Ectodermal cell (in vitro differentiated cells): ENCODE data around the gene PTK7.
A peak's percentile ranks its signal among the peaks of the same experiment; 100 is the strongest.

Experiments
- H3K27ac ChIP-seq: 2 replicates; pipeline ENCODE4 v1.7.0; 2013; ENCODE audit warnings: mild to moderate bottlenecking, low read depth, low read length; ENCODE audit not compliant: insufficient read depth, poor library complexity, severe bottlenecking
- H3K27me3 ChIP-seq: 2 replicates; pipeline ENCODE4 v1.7.0; 2013; ENCODE audit warnings: mild to moderate bottlenecking, low read length; ENCODE audit not compliant: insufficient read depth, control insufficient read depth, poor library complexity, severe bottlenecking
- H3K36me3 ChIP-seq: one replicate; pipeline ENCODE4 v1.7.0; 2013; ENCODE audit warnings: low read length; ENCODE audit not compliant: control insufficient read depth, insufficient read depth
- H3K4me1 ChIP-seq: one replicate; pipeline ENCODE4 v1.7.0; 2013; ENCODE audit warnings: low read length; ENCODE audit not compliant: control insufficient read depth, insufficient read depth
- H3K4me3 ChIP-seq: 2 replicates; pipeline ENCODE4 v1.7.0; 2013; ENCODE audit warnings: low read depth, low read length, control low read depth; ENCODE audit not compliant: insufficient read depth
- H3K9me3 ChIP-seq: 2 replicates; pipeline ENCODE4 v1.7.0; 2013; ENCODE audit warnings: mild to moderate bottlenecking, low read length, moderate library complexity; ENCODE audit not compliant: control insufficient read depth
- WGBS, 2 experiments: methylation state at CpG; one replicate each; pipeline ENCODE4 v1.1.7; 2013; ENCODE audit warnings: missing lambda C conversion rate in 2 of 2; 5-methylcytosine and 5-hydroxymethylcytosine counted together

The PTK7 gene

GRCh38 chr6:43120101-43120763 lies 44.1 kb downstream of the PTK7 start:
- no peaks in the 10 kb centered on the region for H3K36me3 ChIP-seq
- no peaks in the 10 kb centered on the region for H3K9me3 ChIP-seq
- peaks cover 20% of the 10 kb centered on the region for H3K4me1 ChIP-seq
- no peaks in the 10 kb centered on the region for H3K27me3 ChIP-seq
- 90 to 92% methylated on average over 9 of the region's 9 CpGs for WGBS, 2 experiments
- no peak overlapping the region for H3K27ac ChIP-seq
- no peak overlapping the region for H3K4me3 ChIP-seq

GRCh38 chr6:43120944-43121913 lies 45.1 kb downstream of the PTK7 start:
- Histone ChIP-seq H3K27me3 (no peaks in the 10 kb centered on the region), H3K4me1 (peaks cover 26% of the 10 kb centered on the region), H3K36me3 (no peaks in the 10 kb centered on the region), H3K4me3 (no peak overlapping the region), H3K27ac (no peak overlapping the region), H3K9me3 (no peaks in the 10 kb centered on the region)
- 85 to 88% methylated on average over 9 of the region's 9 CpGs for WGBS, 2 experiments

DNA sequence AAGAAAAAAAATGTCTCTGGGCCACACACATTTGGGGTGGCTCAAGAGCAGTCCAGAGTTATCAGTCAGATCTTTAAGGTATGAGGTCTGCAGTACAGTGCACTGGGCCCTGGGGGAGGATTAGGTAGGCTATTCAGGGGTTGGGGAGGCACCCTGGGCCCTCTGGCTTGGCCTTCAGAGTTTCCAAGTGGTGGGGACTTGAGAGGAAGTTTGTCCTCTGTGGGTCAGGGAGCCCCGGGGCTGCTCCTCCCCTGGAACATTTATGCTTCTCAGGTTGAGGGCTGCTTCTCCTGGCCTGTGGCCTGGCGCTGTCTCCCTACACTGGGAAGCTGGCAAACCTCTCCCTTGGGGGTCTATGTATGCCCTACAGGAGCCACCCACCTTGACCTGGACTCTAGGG lies 46.0 kb downstream of the PTK7 start:
- no peak overlapping the region for H3K27ac ChIP-seq
- H3K9me3 ChIP-seq, result no peaks in the 10 kb centered on the region
- no peak overlapping the region for H3K4me3 ChIP-seq
- no peaks in the 10 kb centered on the region for H3K27me3 ChIP-seq
- H3K36me3 ChIP-seq, result no peaks in the 10 kb centered on the region
- 89 to 97% methylated on average over 2 of the region's 2 CpGs for WGBS, 2 experiments
- H3K4me1 ChIP-seq, result peaks cover 34% of the 10 kb centered on the region

- WGBS, 2 experiments, result 74 to 76% methylated on average over 25 of the region's 25 CpGs
- Histone ChIP-seq H3K27ac (peak overlapping the region; percentile 17), H3K27me3 (no peaks in the 10 kb centered on the region), H3K4me3 (no peak overlapping the region), H3K36me3 (no peaks in the 10 kb centered on the region), H3K4me1 (peaks cover 34% of the 10 kb centered on the region), H3K9me3 (no peaks in the 10 kb centered on the region)
These were observed 47.6 kb downstream of the PTK7 start for GRCh38 chr6:43123461-43124314.

GRCh38 chr6:43124481-43124880 lies 48.4 kb downstream of the PTK7 start:
- Histone ChIP-seq H3K9me3 (no peaks in the 10 kb centered on the region), H3K36me3 (no peaks in the 10 kb centered on the region), H3K4me1 (peaks cover 34% of the 10 kb centered on the region), H3K27ac (no peak overlapping the region), H3K27me3 (no peaks in the 10 kb centered on the region), H3K4me3 (no peak overlapping the region)
- 95% methylated on average over 6 of the region's 6 CpGs for WGBS, 2 experiments

- Histone ChIP-seq H3K36me3 (no peaks in the 10 kb centered on the region), H3K27ac (no peak overlapping the region), H3K27me3 (no peaks in the 10 kb centered on the region), H3K4me1 (peaks cover 34% of the 10 kb centered on the region), H3K9me3 (no peaks in the 10 kb centered on the region), H3K4me3 (no peak overlapping the region)
- WGBS, 2 experiments, result 80 to 81% methylated on average over 6 of the region's 6 CpGs
These were observed 49.0 kb downstream of the PTK7 start for GRCh38 chr6:43125119-43125518.

DNA sequence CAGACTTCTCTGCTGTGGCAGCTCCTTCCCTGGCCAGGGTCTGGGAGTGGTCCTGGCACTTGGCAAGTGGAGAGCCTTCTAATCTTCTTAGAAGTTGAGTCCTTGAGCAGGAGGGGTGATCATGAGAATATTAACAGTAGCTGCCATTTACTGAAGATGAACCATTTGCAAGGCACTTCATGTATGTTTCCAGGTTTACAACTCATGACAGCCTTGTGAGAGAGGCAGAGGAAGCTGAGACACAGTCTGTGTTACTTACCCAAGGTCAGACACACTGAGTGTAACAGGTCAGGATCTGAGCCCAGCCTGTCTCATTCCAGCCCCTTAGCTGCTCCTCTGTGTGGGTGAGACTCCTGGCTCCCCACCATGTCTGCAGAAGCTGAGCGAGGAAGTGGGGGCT lies 49.4 kb downstream of the PTK7 start:
- H3K4me3 ChIP-seq, result no peak overlapping the region
- H3K36me3 ChIP-seq, result no peaks in the 10 kb centered on the region
- WGBS, 2 experiments, result 94 to 100% methylated on average over 1 of the region's 1 CpG
- peaks cover 30% of the 10 kb centered on the region for H3K4me1 ChIP-seq
- H3K9me3 ChIP-seq, result no peaks in the 10 kb centered on the region
- no peak overlapping the region for H3K27ac ChIP-seq
- no peaks in the 10 kb centered on the region for H3K27me3 ChIP-seq

DNA sequence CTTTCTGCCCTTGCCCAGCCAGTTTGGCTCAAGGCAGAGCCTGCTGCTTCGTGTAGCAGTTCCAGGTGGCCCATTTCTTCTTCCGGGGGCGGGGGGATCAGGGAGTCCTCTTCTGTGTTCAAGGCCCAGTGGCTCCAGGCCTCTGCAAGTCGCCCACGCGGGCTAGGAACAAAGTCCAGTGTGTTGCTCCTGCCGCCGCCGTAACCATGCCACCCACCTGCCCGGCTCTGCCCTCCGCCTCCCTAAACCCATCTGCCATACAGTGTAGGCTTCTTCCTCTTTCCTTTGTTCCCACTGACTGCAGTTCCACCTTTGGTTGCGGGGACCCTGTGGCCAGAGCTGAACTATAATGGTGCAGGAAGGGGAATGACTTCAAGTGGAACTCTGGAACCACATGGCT lies 51.1 kb downstream of the PTK7 start:
- Histone ChIP-seq H3K4me1 (peaks cover 22% of the 10 kb centered on the region), H3K27ac (no peak overlapping the region), H3K4me3 (no peak overlapping the region), H3K27me3 (no peaks in the 10 kb centered on the region), H3K36me3 (peaks cover 2% of the 10 kb centered on the region), H3K9me3 (no peaks in the 10 kb centered on the region)
- WGBS, 2 experiments, result 92 to 93% methylated on average over 12 of the region's 12 CpGs

DNA sequence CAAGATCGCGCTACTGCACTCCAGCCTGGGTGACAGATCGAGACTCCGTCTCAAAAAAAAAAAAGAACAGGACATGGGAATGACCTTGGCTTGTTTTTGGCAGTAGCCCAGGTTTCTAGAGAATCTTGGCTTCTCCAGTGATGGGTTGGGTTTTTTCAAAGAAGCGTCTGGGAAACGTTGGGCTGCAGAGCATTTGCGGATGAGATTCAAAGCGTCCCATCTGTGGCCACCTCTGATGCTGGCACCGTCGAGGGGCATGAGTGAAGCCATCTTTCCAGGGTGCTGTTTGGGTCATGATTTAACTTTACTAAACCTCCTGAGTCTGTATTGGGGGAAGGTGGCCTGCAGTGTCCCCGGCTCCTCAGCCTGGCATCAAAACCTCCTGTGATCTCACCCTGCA lies 51.8 kb downstream of the PTK7 start:
- peaks cover 22% of the 10 kb centered on the region for H3K4me1 ChIP-seq
- H3K27ac ChIP-seq, result no peak overlapping the region
- H3K9me3 ChIP-seq, result no peaks in the 10 kb centered on the region
- peaks cover 8% of the 10 kb centered on the region for H3K36me3 ChIP-seq
- no peaks in the 10 kb centered on the region for H3K27me3 ChIP-seq
- H3K4me3 ChIP-seq, result no peak overlapping the region
- WGBS, 2 experiments, result 90% methylated on average over 11 of the region's 11 CpGs

DNA sequence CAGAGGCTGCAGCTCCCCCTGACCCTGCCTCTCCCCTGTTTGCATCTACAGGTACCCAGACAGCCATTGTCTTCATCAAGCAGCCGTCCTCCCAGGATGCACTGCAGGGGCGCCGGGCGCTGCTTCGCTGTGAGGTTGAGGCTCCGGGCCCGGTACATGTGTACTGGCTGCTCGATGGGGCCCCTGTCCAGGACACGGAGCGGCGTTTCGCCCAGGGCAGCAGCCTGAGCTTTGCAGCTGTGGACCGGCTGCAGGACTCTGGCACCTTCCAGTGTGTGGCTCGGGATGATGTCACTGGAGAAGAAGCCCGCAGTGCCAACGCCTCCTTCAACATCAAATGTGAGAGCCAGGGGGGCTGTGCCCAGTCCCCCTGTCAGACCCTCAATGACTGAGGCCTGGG lies 52.8 kb downstream of the PTK7 start:
- Histone ChIP-seq H3K27ac (no peak overlapping the region), H3K9me3 (no peaks in the 10 kb centered on the region), H3K4me1 (peaks cover 17% of the 10 kb centered on the region), H3K36me3 (peaks cover 11% of the 10 kb centered on the region), H3K4me3 (no peak overlapping the region), H3K27me3 (no peaks in the 10 kb centered on the region)
- 94 to 95% methylated on average over 16 of the region's 16 CpGs for WGBS, 2 experiments
